Right lobe of liver (tissue), 4 donors: ENCODE data around the gene P2RY6.

Source experiments
- POLR2A ChIP-seq: fragments of 450-650 bp; IDR thresholded peaks from one replicate; pipeline ENCODE4 v1.6.1; 2017; ENCODE audit warnings: antibody characterized with exemption, mild to moderate bottlenecking
- TF ChIP-seq, protein P1 (sequence below), 4 donors: fragments of 200-600 bp in 3 of 4; fragments of 450-650 bp in 1 of 4; IDR thresholded peaks; one replicate each; pipeline versions ENCODE4 v1.5.1 to v1.8.0; 2016 to 2022; ENCODE audit warnings: antibody characterized with exemption in 4 of 4, mild to moderate bottlenecking in 2 of 4
- donor health status: DM: no; HTN: no; CAD: no.
- donor health status: DM: no; HTN: no; CAD: no.
- donor health status: DM: no; HTN: yes; CAD: no.

DNA sequence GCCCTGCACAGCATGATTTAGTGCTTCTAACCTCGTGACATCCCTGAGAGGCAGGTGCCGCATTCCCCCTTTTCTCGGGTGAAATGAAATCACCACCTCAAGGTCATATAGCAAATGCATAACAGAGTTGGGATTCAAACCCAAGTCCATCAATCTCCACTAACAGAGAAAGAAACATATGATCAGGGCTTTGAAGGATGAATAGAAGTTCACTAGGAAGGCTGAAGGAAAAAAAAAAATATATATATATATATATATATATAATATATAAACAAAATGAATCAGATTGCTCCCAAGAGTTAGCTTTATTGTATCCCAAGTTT is 23.8 kb downstream of the P2RY6 start:
- TF ChIP-seq, protein P1, sequence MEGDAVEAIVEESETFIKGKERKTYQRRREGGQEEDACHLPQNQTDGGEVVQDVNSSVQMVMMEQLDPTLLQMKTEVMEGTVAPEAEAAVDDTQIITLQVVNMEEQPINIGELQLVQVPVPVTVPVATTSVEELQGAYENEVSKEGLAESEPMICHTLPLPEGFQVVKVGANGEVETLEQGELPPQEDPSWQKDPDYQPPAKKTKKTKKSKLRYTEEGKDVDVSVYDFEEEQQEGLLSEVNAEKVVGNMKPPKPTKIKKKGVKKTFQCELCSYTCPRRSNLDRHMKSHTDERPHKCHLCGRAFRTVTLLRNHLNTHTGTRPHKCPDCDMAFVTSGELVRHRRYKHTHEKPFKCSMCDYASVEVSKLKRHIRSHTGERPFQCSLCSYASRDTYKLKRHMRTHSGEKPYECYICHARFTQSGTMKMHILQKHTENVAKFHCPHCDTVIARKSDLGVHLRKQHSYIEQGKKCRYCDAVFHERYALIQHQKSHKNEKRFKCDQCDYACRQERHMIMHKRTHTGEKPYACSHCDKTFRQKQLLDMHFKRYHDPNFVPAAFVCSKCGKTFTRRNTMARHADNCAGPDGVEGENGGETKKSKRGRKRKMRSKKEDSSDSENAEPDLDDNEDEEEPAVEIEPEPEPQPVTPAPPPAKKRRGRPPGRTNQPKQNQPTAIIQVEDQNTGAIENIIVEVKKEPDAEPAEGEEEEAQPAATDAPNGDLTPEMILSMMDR (IDR thresholded peaks at IDR 0.05): no peak
- no peak for TF ChIP-seq POLR2A
